HS-5 (cell line): Measurements from ENCODE around the gene DGCR8.

Source experiments
- DNase-seq: peaks from one replicate; pipeline ENCODE4 v3.0.0-alpha.2; 2012; ENCODE audit warnings: low read depth

Gene DGCR8

GRCh38 chr22:20079745-20080444, at the start of gene DGCR8:
Gene DGCR8, plus strand, starts transcription at chr22:20080241. Its CDS starts 5,723 bp downstream, at chr22:20085964.
- DNase-seq, result peak; percentile 72

GRCh38 chr22:20031732-20032406, 48.2 kb upstream of the DGCR8 start:
- DNase-seq, result no peak

- DNase-seq, result no peak
Measured at GRCh38 chr22:20032407-20032991, 47.5 kb upstream of the DGCR8 start.

- no peak for DNase-seq
Measured at GRCh38 chr22:20033045-20033706, 46.9 kb upstream of the DGCR8 start.

GRCh38 chr22:20034143-20034542, 45.9 kb upstream of the DGCR8 start:
- DNase-seq, result no peak

GRCh38 chr22:20035375-20036083, 44.5 kb upstream of the DGCR8 start:
- no peak for DNase-seq

GRCh38 chr22:20036084-20036482, 44.0 kb upstream of the DGCR8 start:
- no peak for DNase-seq

GRCh38 chr22:20036535-20037392, 43.3 kb upstream of the DGCR8 start:
- DNase-seq, result no peak

- DNase-seq, result no peak
Measured at GRCh38 chr22:20037419-20037818, 42.6 kb upstream of the DGCR8 start.

- no peak for DNase-seq
Measured at GRCh38 chr22:20038574-20038973, 41.5 kb upstream of the DGCR8 start.

- no peak for DNase-seq
Measured at GRCh38 chr22:20039683-20040325, 40.2 kb upstream of the DGCR8 start.

GRCh38 chr22:20040327-20041200, 39.5 kb upstream of the DGCR8 start:
- no peak for DNase-seq

GRCh38 chr22:20043057-20043996, 36.7 kb upstream of the DGCR8 start:
- DNase-seq, result no peak

GRCh38 chr22:20043997-20044342, 36.1 kb upstream of the DGCR8 start:
- no peak for DNase-seq

- DNase-seq, result no peak
Measured at GRCh38 chr22:20044495-20045151, 35.4 kb upstream of the DGCR8 start.

- DNase-seq, result no peak
Measured at GRCh38 chr22:20046730-20047129, 33.3 kb upstream of the DGCR8 start.

GRCh38 chr22:20051927-20052308, 28.1 kb upstream of the DGCR8 start:
- DNase-seq, result no peak
